Breast epithelium (tissue), 3 donors: ENCODE measurements around the gene TRPC4AP.

ENCODE experiments used
- POLR2A ChIP-seq: fragments of 450-650 bp; IDR thresholded peaks from one replicate; pipeline ENCODE4 v1.6.1; 2016; ENCODE audit warnings: antibody characterized with exemption, mild to moderate bottlenecking, moderate library complexity
- TF ChIP-seq, protein P1 (sequence below), 3 donors: fragments of 450-650 bp; IDR thresholded peaks; one replicate each; pipeline ENCODE4 v1.5.1; 2016 to 2017; ENCODE audit warnings: antibody characterized with exemption in 3 of 3, mild to moderate bottlenecking in 3 of 3, moderate library complexity in 3 of 3

- TF ChIP-seq POLR2A: no peak
- TF ChIP-seq, protein P1, sequence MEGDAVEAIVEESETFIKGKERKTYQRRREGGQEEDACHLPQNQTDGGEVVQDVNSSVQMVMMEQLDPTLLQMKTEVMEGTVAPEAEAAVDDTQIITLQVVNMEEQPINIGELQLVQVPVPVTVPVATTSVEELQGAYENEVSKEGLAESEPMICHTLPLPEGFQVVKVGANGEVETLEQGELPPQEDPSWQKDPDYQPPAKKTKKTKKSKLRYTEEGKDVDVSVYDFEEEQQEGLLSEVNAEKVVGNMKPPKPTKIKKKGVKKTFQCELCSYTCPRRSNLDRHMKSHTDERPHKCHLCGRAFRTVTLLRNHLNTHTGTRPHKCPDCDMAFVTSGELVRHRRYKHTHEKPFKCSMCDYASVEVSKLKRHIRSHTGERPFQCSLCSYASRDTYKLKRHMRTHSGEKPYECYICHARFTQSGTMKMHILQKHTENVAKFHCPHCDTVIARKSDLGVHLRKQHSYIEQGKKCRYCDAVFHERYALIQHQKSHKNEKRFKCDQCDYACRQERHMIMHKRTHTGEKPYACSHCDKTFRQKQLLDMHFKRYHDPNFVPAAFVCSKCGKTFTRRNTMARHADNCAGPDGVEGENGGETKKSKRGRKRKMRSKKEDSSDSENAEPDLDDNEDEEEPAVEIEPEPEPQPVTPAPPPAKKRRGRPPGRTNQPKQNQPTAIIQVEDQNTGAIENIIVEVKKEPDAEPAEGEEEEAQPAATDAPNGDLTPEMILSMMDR (IDR thresholded peaks at IDR 0.05): no peak
These were observed 69.0 kb downstream of the TRPC4AP start for GRCh38 chr20:35023624-35024023.
